ENCODE data around the gene TRIM61. TPM values are rescaled to one million over a fixed set of nuclear protein-coding genes. Genes with fewer than 3 reads are reported as not detected.

The TRIM61 gene
- total RNA-seq, 1 donor from 2014 or later, result 0.89 TPM

- Histone ChIP-seq H3K4me1 (no peaks in the 10 kb centered on the region), H3K4me3 (no peak overlapping the region), H3K9me3 (no peaks in the 10 kb centered on the region), H3K27ac (no peak overlapping the region), H3K27me3 (ENCODE audit: low read depth) (no peaks in the 10 kb centered on the region), H3K36me3 (no peaks in the 10 kb centered on the region)
- DNase-seq, result no peak
- intact Hi-C loops (cut with DNase I), result no loop called here
- no peak for ATAC-seq
- TF ChIP-seq CTCF (IDR thresholded peaks at IDR 0.05), result no peak
These were observed 33.5 kb upstream of the TRIM61 start for GRCh38 chr4:165010991-165011390.

- intact Hi-C loops (cut with DNase I), result no loop called here
- TF ChIP-seq CTCF (IDR thresholded peaks at IDR 0.05), result no peak
- no peak overlapping the region for H3K4me3 ChIP-seq
- ATAC-seq, result no peak
- H3K27me3 ChIP-seq (ENCODE audit: low read depth), result no peaks in the 10 kb centered on the region
- DNase-seq, result no peak
- H3K9me3 ChIP-seq, result no peaks in the 10 kb centered on the region
- H3K4me1 ChIP-seq, result no peaks in the 10 kb centered on the region
- H3K36me3 ChIP-seq, result no peaks in the 10 kb centered on the region
- H3K27ac ChIP-seq, result no peak overlapping the region
These were observed 33.0 kb upstream of the TRIM61 start for GRCh38 chr4:165010487-165010886.

- no peak for ATAC-seq
- Histone ChIP-seq H3K36me3 (no peaks in the 10 kb centered on the region), H3K27ac (no peak overlapping the region), H3K4me1 (no peaks in the 10 kb centered on the region), H3K9me3 (no peaks in the 10 kb centered on the region), H3K4me3 (no peak overlapping the region), H3K27me3 (ENCODE audit: low read depth) (no peaks in the 10 kb centered on the region)
- intact Hi-C loops (cut with DNase I), result no loop called here
- no peak for TF ChIP-seq CTCF (IDR thresholded peaks at IDR 0.05)
- no peak for DNase-seq
These were observed 32.2 kb upstream of the TRIM61 start for GRCh38 chr4:165009493-165010227.

GRCh38 chr4:165006886-165007285, 29.4 kb upstream of the TRIM61 start:
- ATAC-seq, result no peak
- no peak overlapping the region for H3K4me3 ChIP-seq
- no peaks in the 10 kb centered on the region for H3K4me1 ChIP-seq
- H3K9me3 ChIP-seq, result no peaks in the 10 kb centered on the region
- no peak for TF ChIP-seq CTCF (IDR thresholded peaks at IDR 0.05)
- no peaks in the 10 kb centered on the region for H3K27me3 ChIP-seq (ENCODE audit: low read depth)
- no peaks in the 10 kb centered on the region for H3K36me3 ChIP-seq
- no peak overlapping the region for H3K27ac ChIP-seq
- intact Hi-C loops (cut with DNase I), result no loop called here
- no peak for DNase-seq

GRCh38 chr4:165006456-165006855, 29.0 kb upstream of the TRIM61 start:
- intact Hi-C loops (cut with DNase I), result no loop called here
- H3K27ac ChIP-seq, result no peak overlapping the region

More at GRCh38 chr4:165006456-165006855, 29.0 kb upstream of the TRIM61 start:
- no peak for ATAC-seq
- Histone ChIP-seq H3K9me3 (no peaks in the 10 kb centered on the region), H3K36me3 (no peaks in the 10 kb centered on the region), H3K4me1 (no peaks in the 10 kb centered on the region), H3K4me3 (no peak overlapping the region), H3K27me3 (ENCODE audit: low read depth) (no peaks in the 10 kb centered on the region)
- no peak for DNase-seq
- no peak for TF ChIP-seq CTCF (IDR thresholded peaks at IDR 0.05)
